GM18520 (cell line): ENCODE data around the gene SP7.
"Not testable (repeated sequence)": the region's sequence is repeated elsewhere in the genome, so short reads cannot be mapped to it uniquely, and the experiment has no call there.

ENCODE experiments used
- ATAC-seq: cut with Tn5 transposase; IDR thresholded peaks from one replicate; pipeline ENCODE4 v1.9.1; 2021; ENCODE audit not compliant: unreplicated experiment

The SP7 gene

DNA sequence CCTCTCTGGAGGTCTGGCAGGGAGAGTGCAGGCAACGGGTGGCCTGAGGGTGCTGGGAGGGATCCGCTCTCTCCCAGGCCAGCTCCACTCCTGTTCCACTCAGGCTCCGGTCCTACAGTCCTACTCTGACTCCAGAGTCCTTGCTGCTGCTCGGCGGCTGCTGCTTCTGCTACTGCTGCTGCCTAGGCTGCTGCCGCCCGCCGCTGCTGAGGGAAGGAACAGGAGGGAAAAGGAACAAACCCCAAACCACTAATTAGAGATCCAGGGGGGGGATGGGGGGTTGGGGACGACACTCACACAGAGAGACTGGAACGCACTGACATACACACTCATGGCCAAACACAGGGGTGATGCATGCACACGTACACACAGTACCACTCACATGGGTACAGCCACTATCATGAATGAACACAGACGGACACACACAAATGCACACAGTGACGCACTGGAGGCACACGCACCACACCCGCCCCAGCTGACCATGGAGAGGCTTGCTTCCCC, at the start of gene SP7:
Gene SP7, minus strand, starts transcription at position 174 of the 501 bp plus-strand sequence. CDS start 708 bp downstream, outside the sequence.
- ATAC-seq: no peak

DNA sequence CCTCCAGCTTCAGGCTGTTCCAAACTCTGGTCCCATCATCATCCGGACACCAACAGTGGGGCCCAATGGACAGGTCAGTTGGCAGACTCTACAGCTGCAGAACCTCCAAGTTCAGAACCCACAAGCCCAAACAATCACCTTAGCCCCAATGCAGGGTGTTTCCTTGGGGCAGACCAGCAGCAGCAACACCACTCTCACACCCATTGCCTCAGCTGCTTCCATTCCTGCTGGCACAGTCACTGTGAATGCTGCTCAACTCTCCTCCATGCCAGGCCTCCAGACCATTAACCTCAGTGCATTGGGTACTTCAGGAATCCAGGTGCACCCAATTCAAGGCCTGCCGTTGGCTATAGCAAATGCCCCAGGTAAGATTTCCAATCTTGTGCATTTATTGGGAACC, 47.1 kb upstream of the SP7 start:
- ATAC-seq: no peak

DNA sequence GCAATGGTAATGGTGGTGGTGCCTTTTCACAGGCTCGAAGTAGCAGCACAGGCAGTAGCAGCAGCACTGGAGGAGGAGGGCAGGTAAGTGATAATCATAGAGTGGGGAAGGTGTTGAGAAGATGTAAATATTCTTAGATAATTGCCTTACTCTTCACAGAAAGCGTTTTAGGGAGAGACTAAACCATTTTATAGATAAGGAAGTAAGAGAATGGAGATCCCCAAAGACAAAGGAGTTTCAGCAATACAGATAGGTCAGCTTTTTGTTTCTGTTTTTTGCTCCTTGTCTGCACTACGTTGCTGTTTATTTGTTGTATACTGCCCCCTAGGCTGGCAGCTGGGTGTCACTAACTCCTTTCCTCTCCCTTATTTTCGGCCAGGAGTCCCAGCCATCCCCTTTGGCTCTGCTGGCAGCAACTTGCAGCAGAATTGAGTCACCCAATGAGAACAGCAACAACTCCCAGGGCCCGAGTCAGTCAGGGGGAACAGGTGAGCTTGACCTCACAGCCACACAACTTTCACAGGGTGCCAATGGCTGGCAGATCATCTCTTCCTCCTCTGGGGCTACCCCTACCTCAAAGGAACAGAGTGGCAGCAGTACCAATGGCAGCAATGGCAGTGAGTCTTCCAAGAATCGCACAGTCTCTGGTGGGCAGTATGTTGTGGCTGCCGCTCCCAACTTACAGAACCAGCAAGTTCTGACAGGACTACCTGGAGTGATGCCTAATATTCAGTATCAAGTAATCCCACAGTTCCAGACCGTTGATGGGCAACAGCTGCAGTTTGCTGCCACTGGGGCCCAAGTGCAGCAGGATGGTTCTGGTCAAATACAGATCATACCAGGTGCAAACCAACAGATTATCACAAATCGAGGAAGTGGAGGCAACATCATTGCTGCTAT, 45.8 kb upstream of the SP7 start:
- ATAC-seq: no peak

DNA sequence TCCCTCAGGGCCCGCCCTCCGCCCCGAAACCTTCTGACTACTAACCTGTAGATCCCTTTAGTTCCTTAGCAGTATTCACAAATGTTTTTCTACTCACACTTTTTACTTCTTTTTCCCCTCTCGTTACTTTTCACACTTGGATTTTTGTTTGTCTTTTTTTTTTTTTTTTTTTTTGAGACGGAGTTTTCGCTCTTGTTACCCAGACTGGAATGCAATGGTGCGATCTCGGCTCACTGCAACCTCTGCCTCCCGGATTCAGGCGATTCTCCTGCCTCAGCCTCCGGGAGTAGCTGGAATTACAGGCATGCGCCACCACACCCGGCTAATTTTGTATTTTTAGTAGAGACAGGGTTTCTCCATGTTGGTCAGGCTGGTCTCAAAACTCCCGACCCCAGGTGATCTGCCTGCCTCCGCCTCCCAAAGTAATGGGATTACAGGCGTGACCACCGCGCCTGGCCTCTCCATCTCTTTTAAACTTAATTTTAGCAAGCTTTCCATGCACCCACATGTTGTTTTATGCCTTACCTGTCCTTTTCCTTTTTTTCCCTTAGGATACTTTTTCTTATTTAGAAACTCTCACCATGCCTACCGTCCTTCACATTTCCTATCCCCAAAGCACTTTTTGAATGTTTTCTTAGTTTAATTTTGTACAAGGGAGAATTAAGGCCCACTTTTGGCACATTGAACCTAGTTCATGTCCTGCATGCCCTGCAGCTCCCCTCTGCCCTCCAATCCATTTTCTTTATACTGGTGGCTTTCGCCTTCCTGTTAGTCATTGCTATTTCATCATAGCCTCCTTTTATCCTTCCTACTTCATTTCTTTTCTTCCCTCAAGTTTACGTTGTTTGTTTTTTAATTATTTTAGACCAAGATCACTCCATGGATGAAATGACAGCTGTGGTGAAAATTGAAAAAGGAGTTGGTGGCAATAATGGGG, 44.9 kb upstream of the SP7 start:
- ATAC-seq: no peak

- ATAC-seq: peak; percentile 28
Measured at GRCh38 chr12:53380104-53380793, 44.1 kb upstream of the SP7 start, which contains the start of gene SP1. TSS of gene SP1 (plus strand) at chr12:53380176. CDS start at chr12:53380292, 116 bp downstream.

DNA sequence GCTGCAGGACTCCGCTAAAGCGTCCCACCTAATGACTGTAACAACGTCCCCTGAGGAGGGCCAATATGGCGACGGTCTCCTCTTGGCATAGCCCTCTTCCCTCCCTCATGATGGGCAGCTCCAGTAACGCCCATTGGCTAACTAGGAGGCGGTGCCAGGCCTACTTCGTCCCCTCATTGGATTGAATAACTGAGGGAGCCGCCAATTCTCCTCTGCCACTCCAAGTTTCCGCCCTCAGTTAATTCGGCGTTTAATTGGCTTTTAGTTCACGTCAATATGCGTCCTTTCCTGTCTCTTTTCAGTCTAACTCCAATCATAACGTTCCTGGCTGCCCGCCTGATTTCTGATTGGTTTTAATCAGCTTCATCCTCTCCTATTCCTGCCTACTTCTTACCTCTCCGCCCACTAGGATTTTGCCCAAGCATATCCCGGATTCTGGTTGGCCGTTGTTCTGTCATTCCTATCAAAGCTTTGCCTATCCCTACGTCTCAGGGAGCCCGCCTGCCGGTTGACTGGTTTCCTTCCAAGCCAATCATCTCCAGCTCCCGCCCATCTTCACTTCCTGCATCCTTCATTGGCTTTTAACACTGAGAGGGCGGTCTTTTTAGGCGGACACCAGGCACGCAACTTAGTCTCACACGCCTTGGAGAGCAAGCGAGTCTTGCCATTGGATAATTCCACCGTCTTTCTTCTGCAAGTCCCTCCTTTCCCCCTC, 43.4 kb upstream of the SP7 start:
- ATAC-seq: peak; percentile 63

- no peak for ATAC-seq
Measured at GRCh38 chr12:53378724-53379388, 42.7 kb upstream of the SP7 start.

DNA sequence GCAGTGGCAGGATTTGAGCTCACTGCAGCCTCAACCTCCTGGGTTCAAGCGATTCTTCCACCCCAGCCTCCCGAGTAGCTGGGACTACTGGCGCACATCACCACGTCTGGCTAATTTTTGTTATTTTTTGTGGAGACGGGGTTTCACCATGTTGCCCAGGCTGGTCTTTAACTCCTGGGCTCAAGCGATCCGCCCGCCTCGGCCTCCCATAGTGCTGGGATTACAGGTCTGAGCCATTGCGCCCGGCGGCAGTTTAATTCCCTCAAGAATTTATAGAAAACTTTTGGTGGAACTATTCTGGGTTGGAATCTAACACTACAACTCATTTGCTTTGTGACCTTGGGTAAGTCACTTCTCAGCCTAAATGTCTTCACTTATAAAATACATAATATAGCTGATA, 42.1 kb upstream of the SP7 start:
- no peak for ATAC-seq

GRCh38 chr12:53376747-53377146, 40.6 kb upstream of the SP7 start:
- no peak for ATAC-seq

- ATAC-seq: not testable (repeated sequence)
Measured at GRCh38 chr12:53374277-53374676, 38.1 kb upstream of the SP7 start.

- not testable (repeated sequence) for ATAC-seq
Measured at GRCh38 chr12:53373554-53374133, 37.5 kb upstream of the SP7 start.

GRCh38 chr12:53365245-53365904, 29.2 kb upstream of the SP7 start:
- ATAC-seq: no peak

DNA sequence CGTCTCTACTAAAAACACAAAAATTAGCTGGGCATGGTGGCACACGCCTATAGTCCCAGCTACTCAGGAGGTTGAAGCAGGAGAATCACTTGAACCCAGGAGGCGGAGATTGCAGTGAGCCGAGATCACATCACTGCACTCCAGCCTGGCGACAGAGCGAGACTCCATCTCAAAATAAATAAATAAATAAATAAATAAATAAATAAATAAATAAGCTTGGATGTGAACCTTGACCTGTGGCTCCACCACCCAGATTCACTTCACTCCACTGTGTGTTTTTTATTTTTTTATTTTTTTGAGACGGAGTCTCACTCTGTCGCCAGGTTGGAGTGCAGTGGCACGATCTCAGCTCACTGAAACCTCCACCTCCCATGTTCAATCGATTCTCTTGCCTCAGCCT, 25.5 kb upstream of the SP7 start:
- not testable (repeated sequence) for ATAC-seq

DNA sequence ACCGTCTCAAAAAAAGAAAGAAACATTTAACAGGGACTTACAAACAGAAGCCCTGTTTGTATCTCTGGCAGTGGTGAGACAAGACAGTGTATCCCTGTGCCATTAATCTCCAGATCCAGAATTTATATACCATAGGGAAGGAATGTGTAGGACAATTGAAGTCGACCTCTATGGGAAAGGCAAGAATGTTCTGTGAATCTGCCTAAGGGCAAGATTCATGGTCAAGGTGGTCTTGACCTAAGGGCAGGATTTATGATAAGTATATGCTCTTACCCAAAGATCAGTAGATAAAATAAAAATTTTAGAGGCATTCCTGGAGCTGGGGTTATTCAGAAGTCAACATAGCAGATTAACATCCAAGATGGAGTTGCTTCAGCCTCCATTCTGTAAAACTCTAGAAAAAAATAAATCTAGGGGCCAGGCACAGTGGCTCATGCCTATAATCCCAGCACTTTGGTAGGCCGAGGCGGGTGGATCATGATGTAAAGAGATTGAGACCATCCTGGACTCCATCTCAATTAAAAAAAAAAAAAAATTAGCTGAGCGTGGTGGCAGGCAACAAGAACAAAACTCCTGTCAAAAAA, 22.8 kb upstream of the SP7 start:
- ATAC-seq: no peak

DNA sequence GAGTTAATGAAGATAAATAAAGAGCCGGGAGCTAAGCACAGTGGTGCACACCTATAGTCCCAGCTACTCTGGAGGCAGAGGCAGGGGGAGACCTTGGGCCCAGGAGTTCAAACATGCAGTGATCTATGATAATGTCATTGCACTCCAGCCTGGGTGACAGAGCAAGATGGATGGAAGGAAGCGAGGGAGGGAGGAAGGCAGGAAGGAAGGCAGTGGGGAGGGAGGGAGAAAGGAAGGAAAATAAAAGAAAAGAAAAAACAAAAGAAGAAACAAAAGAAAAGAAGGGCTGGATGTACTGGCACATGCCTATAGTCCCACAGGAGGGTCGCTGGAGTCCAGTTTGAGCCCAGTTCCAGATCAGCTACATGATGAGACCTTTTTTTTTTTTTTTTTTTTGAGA, 19.0 kb upstream of the SP7 start:
- ATAC-seq: no peak

- ATAC-seq: no peak
Measured at GRCh38 chr12:53353257-53353655, 17.1 kb upstream of the SP7 start.

DNA sequence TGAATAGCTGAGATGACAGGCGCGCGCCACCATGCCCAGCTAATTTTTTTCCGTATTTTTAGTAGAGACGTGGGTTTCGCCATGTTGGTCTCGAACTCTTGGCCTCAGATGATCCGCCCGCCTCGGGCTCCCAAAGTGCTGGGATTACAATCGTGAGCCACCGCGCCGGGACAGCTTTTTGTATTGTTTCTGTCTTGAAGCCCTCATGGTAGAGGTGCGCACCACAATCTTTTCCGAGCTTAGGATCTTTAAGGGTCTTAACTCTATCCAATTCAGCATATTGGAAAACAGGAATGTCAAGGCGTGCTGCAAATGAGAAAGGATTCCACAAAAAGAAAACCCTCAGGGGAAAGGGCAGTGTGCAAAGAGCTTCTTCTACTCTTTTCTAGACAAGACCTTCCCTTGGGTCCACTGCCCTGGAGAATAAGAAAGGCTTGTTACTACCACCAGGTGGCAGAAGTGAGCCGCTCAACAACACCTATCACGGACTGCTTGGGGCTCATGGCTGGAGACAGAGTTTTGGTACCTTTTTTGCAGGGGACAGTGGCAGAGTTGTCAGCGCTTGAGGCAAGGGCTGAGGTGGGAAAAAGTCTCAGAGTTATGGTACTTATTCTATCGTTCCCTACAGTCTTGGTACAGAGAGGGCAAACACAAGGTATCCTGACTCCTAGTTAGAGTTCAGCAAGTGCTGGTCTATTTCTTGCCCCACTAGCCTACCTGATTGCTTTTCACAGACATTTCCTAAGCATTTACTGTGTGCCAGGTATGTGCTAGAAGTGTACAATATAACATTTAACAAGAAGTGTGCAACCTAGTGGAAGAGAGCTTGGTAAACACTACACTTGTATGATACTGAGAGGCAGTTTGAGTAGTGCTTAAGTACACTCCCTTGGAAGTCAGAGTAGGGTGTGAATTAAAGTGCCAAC, 16.4 kb upstream of the SP7 start:
- no peak for ATAC-seq
